Measurements from ENCODE around the gene DAPK3. TPM values are rescaled to one million over a fixed set of nuclear protein-coding genes. Genes with fewer than 3 reads are reported as not detected.
"Not testable (repeated sequence)": the region's sequence is repeated elsewhere in the genome, so short reads cannot be mapped to it uniquely, and the experiment has no call there.

Gene DAPK3
- 10 to 100 TPM; 36.5 to 55.5 (median 39.6) TPM for polyA plus RNA-seq (ENCODE audit: insufficient read length in 4 of 4)

DNA sequence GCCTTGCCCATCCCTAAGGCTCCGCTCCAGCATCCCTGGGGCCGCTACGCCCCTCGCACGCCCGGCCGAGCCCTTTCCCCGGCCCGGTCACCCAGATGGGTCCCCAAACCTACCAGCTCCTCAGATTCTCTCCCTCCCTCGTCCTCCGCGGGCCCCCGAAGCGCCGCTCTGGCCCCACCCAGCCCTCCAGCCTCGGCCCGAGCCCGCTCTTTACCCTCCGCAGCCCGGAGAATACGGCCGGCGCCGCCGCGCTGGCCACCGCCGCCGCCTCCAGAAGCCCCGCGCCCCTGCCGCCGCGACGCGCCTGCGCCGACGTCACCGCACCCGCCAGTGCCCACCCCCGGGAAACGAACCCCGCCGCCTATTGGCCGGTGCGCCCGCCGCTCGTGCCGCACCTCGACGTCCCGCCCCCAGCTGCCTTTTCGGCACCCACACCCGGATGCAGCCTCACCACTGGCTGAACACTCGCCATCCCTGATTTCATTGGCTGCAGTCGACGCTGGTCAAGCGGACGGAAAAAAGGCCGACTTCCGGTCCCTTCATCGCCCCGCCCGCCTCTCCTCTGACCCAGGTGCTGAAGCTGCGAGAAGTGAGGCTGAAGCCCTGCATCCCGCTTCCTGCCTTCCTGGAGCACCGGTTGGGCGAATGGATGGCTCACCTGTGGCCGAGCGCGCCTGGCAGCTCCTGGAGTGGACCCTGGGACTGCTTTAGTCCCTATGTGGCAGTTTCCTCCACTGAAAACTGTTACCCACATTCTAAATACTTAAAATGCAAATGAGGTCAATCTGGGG, at the start of gene DAPK3:
TSS of gene DAPK3 (minus strand) at position 292 of the 791 bp plus-strand sequence. CDS start 1,364 bp downstream, outside the sequence.
- peak; percentile 89 to 95 (median 92) for DNase-seq (ENCODE audit: low read depth in 4 of 4, low spot score in 3 of 4)

DNA sequence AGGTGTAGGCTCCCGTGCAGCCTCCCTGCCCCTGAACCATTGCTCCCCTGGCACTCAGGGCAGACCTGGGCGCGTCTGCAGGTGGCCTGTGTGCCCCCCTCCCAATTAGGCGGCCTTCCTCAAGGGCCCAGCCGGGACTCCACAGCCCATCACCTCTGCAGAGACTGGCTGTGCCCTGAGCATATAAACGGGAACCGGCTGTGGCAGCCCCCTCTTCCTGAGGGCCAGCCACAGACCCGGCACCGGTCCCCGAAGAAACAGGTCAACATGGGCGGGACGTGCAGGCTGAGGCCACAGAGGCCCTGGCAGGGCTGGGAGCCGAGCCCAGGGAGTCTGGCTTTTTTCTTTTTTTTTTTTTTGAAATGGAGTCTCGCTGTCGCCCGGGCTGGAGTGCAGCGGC, 48.7 kb upstream of the DAPK3 start:
- DNase-seq (ENCODE audit: low read depth in 4 of 4, low spot score in 3 of 4): no peak

DNA sequence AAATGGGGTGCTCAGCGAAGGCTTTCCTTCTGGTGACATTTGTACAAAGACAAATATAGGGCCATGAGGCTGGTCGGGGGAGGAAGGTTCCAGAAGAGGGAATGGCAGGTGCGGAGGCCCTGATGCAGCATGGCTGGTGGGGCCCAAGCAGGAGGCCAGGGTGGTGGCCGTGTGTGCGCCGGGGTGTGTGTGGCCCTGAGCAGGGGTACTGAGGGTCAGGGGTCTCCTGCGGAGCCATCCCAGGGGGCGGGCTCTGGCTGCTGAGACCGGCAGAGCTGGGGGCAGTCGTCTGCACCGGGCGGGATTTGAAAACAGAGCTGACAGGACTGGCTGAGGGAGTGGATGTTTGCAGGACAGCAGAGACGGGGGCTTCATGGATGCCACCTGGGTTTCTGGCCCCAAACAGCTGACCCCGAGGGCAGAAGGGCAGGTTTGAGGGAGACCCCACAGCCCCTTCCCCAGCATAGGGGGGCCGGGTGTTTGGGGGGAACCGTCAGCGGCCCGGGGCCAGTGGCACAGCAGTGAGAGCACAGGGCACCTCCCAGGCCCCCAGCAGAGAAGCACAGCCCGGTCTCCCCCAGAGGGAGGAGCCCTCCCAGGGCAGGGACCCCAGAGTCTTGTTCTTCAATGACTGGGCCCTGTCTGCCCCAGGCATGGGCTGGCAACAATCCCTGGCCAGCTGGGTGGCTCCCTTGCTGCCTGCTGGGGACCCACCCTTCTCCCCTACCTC, 48.0 kb upstream of the DAPK3 start:
- no peak for DNase-seq (ENCODE audit: low read depth in 4 of 4, low spot score in 3 of 4)

DNA sequence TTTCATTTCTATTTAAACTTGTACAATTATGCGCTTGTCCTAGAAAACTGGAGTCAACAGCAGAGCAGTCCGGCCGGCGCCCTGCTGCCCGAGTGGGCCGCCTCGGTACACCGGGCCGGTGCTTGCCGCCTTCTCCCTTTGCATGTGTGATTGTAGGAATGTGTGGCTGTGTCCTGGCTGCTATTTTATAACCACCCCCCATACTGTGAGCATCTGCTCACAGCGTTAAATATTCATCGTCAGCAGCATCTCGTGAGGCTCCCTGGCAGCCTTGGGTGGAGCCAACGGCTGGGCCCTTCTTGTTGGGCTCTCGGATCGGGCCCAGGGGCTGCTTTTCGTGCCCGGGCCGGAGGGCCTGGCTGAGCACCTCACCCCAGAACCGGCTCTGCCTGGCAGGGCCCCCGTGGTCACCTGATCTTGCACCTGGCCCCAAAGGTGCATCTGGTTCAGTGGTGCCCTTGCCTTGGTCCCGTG, 47.3 kb upstream of the DAPK3 start:
- DNase-seq (ENCODE audit: low read depth in 4 of 4, low spot score in 3 of 4): no peak

DNA sequence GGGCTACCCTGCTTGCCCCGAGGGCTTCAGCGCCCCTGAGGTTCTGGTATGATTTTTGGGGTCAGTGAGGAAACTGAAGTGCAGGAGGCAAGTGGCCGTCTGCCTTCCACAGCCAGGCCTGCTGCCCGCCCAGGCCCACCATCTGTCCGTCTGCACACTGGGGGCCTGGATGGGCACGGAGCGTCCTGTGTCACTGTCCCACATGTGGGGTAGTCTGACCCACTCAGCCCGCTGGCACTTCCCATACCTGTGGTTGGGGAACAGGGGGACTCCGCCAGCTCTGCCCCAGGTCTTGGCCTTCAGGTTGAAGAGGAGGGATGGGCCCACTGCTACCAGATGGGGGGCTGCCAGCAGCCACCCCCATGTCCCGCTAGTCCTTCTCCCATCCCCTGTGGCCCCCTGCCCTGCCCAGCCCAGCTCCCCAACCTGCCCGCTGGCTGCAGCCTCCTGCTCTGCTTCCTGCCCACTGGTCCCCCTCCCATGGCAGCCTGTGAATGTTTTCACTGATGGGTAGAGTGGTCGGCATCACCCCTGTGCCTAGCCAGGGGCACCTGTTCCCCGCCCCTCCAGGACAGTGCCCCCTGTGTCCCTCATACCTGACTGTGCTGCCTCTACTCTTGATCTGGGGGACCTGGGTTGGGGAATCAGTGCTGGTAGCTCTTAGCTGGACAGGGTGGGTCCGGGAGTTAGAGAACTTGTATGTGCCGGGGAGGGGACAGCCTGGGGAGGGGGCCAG, 46.2 kb upstream of the DAPK3 start:
- no peak for DNase-seq (ENCODE audit: low read depth in 4 of 4, low spot score in 3 of 4)

DNA sequence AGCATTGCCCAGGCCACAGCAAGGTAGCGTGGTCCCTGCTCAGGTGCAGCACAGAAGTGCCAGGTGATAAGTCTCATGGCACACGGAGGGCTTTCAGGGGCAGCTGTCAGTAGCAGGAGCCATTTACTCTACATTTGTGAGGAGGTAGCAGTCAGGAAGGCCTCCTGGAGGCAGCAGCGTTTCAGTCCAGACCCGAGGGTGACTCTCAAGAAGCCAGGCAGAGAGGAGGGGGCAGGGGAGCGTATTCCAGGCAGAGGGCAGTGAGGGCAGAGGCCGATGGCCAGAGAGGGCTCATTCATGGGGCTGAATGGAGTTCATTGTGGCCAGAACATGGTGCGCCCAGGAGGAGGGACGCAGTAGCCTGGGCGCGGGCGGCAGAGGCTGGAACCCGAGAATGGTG, 45.6 kb upstream of the DAPK3 start:
- no peak for DNase-seq (ENCODE audit: low read depth in 4 of 4, low spot score in 3 of 4)

DNA sequence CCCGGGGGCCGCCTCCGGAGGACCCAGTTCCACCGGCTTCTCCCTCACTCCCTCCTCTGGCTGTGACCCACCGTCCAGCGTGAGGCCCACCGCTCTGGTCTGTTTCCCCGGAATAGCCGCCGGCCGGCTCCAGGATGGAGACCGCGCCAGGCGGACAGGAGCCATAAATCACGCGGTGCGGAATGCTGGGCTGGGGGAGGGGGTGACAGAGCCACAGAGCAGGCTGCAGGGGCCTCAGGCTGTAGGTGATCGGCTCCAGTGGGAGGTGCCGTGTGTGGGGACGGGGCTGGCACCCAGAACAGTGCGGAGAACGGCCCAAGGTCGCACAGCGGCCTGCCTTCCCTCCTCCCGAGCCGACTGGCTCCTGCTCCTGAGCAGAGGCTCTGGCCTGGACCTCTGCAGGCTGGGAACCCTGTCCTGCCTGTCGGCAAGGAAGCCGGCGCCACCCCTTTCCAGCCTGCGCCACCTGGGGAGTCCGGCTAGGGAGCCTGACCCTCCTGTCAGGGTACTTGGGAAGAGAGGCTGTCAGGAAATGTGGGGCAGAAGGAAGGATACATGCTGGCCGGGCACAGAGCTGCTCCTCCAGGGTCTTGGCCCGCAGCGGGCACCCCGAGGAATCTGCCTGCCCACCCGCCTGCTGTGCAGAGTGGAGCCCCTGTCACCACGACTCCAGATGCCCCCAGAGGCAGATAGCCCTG, 45.0 kb upstream of the DAPK3 start:
- peak; percentile 68 to 83 (median 75) for DNase-seq (ENCODE audit: low read depth in 4 of 4, low spot score in 3 of 4)

DNA sequence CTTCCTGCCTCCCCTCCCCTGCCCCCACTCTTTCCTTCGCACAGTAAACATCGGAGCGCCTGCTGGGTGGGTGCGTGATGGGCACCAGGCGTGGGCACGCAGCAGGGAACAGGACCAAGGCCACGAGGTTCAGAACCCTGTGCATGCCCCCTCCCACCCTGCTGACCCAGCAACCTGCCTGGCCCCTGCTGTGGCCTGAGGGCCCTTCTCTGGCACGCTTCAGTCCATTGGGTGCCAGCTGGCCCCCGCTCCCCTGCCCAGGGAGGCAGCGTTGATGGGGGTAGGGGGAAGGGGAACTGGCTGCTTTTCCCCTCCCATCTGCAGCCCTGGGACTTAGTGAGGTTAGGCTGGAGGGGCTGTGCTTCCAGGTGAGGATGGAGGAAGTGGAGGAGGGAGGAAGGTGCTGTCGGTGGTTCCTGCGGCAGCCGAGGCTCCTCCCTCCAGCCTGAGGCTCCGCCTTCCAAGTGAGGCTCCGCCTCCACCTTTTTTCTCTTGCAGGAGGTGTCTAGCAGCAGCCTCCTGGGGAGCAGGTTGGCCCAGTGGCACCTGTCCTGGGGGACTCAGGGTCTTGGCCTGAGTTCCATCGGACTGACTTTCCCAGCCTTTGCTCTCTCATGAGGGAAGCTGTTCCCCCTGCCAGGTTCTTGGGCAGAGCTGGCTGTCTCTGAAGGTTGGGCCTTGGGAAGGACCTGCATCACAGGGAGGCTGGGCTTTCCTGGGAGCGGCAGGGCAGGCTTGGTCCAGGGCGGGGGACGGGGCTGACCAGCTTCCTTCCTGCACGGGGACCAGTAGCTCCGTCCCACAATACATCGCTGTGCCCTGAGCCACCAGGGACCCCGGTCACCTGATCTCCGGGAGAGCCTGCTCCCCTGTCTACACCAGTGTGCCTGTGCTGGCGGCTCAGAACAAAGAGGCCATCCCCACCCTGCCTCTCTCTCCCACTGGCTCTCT, 43.9 kb upstream of the DAPK3 start:
- peak in 1 of 4 donors; percentile 34 for DNase-seq (ENCODE audit: low read depth in 4 of 4, low spot score in 3 of 4)

DNA sequence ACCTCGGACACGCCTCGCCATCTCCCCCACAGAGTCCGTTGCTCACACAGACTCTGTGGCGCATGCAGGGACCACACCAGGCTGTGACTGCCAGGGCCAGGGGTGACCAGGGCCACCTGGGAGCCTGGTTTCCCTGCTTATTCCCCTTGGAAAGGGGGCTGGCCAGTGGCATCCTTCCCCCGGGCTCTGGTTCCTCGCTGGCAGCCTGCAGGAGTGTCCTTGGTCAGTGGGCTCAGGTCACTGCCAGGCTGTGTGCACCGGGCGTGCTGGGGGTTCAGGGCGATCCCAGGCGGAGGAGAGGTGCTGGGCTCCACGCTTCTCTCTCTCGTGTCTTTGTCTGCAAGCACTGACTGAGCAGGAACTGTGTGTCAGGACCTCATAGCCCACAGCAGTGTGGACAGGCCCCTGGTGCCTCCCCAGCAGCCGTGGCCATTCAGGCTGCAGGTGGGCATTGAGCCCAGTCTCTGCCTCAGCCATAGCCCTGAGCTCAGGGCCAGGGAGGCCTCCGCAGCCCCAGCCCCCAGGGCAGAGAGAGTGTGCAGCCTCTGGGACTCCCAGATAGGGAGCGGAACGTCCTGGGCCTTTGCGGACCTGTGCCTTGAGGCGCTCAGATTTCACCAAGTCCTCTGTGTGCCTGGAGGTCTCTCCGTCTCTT, 43.1 kb upstream of the DAPK3 start:
- no peak for DNase-seq (ENCODE audit: low read depth in 4 of 4, low spot score in 3 of 4)

DNA sequence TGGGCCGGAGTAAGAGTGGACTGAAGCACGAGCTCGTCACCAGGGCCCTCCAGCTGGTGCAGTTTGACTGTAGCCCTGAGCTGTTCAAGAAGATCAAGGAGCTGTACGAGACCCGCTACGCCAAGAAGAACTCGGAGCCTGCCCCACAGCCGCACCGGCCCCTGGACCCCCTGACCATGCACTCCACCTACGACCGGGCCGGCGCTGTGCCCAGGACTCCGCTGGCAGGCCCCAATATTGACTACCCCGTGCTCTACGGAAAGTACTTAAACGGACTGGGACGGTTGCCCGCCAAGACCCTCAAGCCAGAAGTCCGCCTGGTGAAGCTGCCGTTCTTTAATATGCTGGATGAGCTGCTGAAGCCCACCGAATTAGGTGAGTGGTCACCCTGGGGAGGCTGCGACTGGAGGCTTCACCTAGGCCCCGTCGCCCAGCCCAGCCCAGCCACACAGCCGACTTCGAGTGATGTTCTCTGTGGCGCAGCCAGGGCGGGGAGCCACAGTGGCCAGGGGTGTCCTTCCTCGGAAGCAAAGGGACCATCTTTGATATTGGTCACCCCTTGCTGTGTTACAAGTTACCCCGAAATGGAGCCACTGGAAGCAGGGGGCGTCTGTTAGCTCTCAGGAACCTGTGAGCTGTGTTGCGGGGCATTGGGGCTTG, 42.2 kb upstream of the DAPK3 start:
- no peak for DNase-seq (ENCODE audit: low read depth in 4 of 4, low spot score in 3 of 4)

DNA sequence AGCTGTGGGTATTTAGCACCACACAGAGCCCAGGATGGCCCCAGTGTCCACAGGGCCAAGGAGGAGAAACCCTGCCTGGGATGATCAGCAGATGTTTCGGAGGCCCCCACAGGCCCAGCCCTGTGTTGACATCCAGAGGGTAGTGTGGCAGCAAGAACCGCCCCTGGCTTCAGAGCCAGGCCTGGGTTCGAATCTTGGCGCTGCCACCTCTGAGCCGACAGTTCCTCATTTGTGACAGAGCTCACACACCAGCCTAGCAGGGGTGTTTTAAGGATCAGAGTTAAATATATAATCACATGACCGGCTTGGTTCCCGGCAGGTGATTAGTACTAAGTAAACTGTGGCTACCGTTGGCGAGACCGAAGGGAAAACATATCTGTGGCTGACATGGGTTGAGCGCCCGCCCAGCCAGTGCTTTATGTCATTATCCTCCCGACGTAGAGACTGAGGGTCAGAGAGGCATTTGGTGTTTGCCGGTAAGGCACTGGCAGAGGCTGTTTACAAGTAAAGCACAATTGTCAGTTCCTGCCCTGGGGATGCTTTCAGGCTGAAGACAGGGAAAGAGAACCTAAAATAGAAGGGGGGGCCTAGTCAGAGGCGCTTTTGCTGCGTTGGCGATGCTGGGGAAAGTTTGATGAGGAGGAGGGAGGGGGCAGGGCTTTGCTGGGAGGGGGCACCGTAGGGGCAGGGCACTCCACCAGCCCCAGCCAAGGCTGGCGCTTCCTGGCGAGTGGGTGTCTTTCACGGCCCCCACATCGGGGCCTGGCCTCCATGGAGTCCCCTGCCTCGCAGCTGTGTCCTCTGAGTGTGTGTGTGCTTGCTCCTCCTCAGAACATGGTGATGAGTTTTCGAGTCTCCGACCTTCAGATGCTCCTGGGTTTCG, 41.4 kb upstream of the DAPK3 start:
- DNase-seq (ENCODE audit: low read depth in 4 of 4, low spot score in 3 of 4): no peak

DNA sequence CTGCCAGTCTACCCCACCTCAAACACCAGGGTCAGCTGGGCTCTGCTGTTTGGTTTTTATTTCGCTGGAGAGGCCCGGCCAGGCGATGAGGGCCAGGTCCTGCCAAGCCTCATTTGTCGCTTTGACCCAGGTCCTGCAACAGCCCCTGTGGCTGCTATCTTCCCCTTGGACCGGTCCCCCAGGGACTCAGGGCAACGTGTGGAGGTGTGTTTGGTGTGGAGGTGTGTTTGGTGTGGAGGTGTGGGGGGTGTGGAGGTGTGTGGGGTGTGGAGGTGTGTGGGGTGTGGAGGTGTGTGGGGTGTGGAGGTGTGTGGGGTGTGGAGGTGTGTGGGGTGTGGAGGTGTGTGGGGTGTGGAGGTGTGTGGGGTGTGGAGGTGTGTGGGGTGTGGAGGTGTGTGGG, 40.5 kb upstream of the DAPK3 start:
- DNase-seq (ENCODE audit: low read depth in 4 of 4, low spot score in 3 of 4): not testable (repeated sequence)

DNA sequence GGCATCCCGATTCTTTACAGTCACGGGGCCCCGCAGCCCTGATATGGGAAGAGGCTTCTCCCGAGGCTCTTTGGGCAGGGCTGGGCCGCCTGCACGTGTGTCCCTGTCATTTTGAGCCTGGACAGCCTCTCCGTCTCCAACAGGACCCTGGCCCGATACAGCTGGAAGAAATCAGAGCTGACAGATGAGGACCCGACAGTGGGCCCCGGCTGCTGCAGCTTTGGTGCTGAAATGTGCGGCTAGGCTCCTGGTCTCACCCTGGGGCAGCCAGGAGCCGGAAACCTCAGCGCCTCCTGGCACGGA, 39.9 kb upstream of the DAPK3 start:
- no peak for DNase-seq (ENCODE audit: low read depth in 4 of 4, low spot score in 3 of 4)

DNA sequence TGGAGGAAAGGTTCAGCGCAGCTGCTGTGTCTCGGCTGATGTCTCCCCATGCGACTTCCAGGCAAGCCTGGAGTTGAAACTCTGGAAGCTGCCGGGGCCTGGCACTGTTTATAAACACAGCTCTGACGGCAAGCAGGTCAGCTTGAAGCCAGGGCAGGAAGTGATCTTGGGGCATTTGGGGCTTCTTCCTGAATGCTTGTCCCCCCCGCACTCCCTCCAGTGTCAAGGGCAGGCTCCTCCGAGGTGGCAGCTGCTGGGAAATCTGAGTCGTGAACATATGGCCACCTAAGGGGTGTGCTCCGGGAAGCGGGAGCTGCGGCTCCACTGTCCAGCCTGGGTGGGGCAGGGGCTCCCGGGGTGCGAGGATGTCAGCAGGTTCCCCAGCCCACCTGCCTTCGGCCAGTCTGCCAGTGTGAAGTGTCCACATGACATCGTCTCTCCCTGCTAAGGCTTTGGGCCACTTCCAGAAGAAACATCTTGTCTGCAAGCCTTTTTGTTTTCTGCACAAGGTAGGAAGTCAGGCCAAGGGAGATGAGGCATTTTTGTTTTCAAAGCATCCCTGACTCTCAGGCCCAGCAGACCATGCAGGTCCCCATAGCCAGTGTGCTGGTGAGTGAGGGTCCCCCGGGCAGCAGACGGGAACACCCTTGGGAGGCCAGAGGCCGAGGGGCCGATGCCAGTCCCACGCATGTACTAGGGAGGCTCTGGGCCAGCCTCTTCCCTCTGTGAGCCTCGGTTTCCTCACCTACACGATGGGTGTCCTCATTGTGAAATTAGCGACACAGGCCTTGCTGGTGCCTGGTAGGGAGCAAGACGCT, 39.3 kb upstream of the DAPK3 start:
- no peak for DNase-seq (ENCODE audit: low read depth in 4 of 4, low spot score in 3 of 4)

DNA sequence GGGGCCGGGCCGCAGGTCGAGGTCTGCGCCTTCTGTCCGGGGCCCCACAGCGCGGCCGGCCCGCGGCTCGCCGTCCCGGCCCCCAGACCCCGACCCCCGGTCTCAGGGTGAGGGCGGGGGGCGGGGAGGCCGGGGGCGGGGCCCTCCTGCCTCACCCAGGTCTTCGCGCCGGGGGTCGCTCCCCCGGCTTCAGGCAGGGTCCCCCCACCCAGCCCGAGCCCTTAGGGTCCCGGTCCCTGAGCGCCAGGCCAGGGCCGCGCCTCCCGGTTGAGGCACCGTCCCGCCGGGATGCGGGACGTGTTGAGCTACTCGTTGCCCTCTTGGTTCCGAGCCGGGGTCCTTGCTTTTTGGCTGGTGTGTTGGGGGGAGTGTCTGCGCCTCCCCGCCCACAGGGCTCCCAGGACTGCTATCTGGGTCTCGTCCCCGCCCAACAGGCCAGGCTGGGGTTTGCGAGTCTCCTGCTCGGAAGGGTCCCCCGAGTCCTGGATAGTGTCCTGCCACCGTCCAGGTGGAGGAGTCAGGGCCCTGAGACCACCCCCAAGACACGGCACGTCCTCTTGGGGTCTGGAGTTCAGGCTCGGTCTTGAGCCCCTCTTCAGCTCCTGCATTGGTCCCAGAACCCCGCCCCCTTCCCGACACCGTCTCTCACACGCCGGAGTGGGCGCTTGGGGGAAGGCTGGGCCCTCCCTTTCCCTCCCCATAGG, 37.1 kb upstream of the DAPK3 start:
- DNase-seq (ENCODE audit: low read depth in 4 of 4, low spot score in 3 of 4): no peak

All from right renal pelvis (tissue), 4 donors.